Measurements from ENCODE around the gene MTCL3.

Gene MTCL3

GRCh38 chr6:127506894-127507293, 12.2 kb downstream of the MTCL3 start:
- no peak overlapping the region for H3K4me3 ChIP-seq (ENCODE audit: low read length)
- TF ChIP-seq CTCF (conservative IDR thresholded peaks at IDR 0.05; ENCODE audit: low read depth, low read length): no peak
- no peak for DNase-seq (ENCODE audit: low read depth)

DNA sequence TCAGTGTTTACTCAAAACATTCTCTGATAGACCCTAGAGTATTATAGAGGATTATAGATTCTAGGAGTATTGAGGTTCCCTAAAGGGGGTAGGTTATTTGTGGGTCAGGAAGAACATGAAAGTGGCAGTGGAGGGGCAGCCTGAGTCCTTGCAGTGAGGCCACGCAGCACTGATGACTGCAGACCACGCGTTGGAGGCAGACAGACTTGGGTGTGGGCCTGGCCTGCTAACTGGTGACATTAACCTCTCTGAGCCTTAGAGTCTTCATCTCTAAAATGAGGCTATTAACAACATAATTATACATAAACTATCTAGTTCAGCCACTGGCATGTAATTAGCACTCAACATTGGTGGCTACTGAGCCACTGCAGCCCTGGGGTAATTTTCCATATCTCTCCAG, 16.1 kb downstream of the MTCL3 start:
- no peak for TF ChIP-seq CTCF (conservative IDR thresholded peaks at IDR 0.05; ENCODE audit: low read depth, low read length)
- no peak overlapping the region for H3K4me3 ChIP-seq (ENCODE audit: low read length)
- DNase-seq (ENCODE audit: low read depth): no peak

DNA sequence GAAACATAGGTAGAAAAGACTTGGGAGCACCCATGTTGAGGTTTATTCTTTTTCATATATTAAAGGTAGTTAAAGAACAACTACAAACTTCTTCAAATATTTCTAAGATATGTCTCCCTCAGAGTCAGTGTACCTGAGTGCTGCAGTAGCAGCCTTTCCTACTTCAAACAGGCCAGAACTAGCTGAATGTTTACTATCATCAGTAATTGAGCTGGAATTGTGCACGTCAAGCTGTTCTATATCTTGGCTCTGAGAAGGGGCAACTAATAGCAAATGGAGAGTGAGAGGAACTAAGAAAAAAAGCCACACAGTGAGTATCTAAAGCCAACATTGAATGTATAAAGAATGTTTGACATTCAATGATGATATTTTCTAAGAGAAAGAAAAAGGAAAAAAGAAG, 21.7 kb downstream of the MTCL3 start:
- TF ChIP-seq CTCF (conservative IDR thresholded peaks at IDR 0.05; ENCODE audit: low read depth, low read length): no peak
- no peak for DNase-seq (ENCODE audit: low read depth)
- no peak overlapping the region for H3K4me3 ChIP-seq (ENCODE audit: low read length)

GRCh38 chr6:127496471-127496870, 22.7 kb downstream of the MTCL3 start:
- no peak for TF ChIP-seq CTCF (conservative IDR thresholded peaks at IDR 0.05; ENCODE audit: low read depth, low read length)
- no peak for DNase-seq (ENCODE audit: low read depth)
- no peak overlapping the region for H3K4me3 ChIP-seq (ENCODE audit: low read length)

DNA sequence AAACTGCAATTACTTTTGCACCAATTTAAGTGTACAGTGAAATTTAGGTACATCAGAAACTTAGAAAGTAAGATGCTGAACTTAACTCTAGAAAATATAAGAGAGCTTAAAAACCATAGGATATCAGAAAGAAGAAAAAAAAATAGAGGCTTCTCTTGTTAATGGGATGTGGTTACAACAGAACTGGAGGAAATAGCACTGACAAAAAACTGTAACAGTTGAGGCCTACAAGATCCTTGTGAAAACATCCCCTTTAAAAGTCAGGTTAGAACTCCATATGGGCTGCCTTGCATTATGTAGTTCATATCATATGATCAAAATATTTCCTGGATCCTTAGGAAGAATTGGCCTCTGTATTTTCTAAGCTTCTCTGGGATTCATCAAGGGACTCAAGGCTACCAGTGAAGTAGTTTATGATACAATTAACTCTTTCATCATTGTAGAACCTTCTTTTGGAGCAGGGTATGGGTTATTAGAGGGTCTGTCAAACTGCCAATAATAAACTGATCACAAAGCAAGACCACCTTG, 24.8 kb downstream of the MTCL3 start:
- TF ChIP-seq CTCF (conservative IDR thresholded peaks at IDR 0.05; ENCODE audit: low read depth, low read length): no peak

DNA sequence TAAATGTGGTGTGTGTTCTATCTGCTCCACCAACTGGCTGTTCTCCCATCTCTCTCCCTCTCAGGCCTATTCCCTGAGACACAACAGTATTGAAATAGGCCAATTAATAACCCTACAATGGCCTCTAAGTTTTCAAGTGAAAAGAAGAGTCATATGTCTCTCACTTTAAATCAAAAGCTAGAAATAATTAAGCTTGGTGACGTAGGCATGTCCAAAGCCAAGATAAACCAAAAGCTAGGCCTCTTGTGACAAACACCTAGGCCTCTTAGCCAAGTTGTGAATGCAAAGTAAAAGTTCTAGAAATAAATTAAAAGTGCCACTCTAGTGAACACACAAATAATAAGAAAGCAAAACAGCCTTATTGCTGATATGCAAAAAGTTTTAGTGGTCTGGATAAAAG, 29.9 kb downstream of the MTCL3 start:
- TF ChIP-seq CTCF (conservative IDR thresholded peaks at IDR 0.05; ENCODE audit: low read depth, low read length): no peak
- DNase-seq (ENCODE audit: low read depth): no peak
- H3K4me3 ChIP-seq (ENCODE audit: low read length): no peak overlapping the region

More for the DNA sequence above, 24.8 kb downstream of the MTCL3 start:
- no peak for DNase-seq (ENCODE audit: low read depth)
- H3K4me3 ChIP-seq (ENCODE audit: low read length): no peak overlapping the region

DNA sequence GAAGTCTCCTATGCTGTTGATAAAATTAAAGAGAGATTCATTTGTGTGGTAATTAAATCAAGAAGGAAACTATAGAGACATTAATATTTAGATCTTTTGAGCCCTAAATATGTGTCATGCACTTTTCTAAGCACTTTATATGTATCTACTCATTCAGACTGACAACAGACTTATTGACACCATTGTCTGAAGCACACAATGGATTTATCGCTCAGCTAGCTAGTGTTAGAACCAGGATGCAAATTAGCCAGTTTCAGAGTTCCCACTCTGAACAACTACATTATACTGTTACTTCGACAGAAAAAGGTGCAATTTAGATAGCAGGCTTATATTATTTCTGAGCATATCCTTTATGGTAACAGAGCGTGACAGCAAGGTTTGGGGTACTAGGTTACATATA, 32.2 kb downstream of the MTCL3 start:
- no peak for TF ChIP-seq CTCF (conservative IDR thresholded peaks at IDR 0.05; ENCODE audit: low read depth, low read length)
- H3K4me3 ChIP-seq (ENCODE audit: low read length): no peak overlapping the region
- DNase-seq (ENCODE audit: low read depth): no peak

Measured in retinal pigment epithelial cell (primary cell).